Measurements from ENCODE around the gene ZFP91. TPM values are rescaled to one million over a fixed set of nuclear protein-coding genes. Genes with fewer than 3 reads are reported as not detected.
"Not testable (repeated sequence)": the region's sequence is repeated elsewhere in the genome, so short reads cannot be mapped to it uniquely, and the experiment has no call there.

ZFP91 gene
- total RNA-seq, 2 donors from 2014 or later = 45.8 to 58.8 TPM

DNA sequence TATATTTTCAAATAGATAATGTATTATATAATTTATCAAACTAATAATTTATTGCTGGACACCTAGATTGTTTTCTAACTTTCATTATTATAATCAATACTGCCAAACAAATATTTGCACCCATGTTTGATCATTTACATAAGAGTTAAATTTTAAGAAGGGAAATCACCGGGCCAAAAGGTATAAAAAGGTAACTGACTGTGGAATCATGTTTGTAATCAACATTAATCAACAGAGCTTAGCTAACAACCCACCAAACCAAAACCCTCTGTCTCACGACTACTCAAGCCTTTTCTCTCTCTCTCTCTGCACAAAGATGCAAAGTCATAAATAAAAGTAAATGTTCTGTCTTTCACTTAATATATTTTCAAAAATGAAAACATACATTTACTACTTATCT is 18.0 kb upstream of the ZFP91 start:
- ATAC-seq (ENCODE audit: insufficient number of reproducible peaks, low FRiP score, low read depth) (no peak), DNase-seq (ENCODE audit: low spot score) (no peak)
- Histone ChIP-seq H3K9me3 (no peaks in the 10 kb centered on the region), H3K36me3 (no peaks in the 10 kb centered on the region), H3K27ac (peak overlapping the region; percentile 90 to 96), H3K27me3 (replicated peaks; ENCODE audit: insufficient read depth) (no peaks in the 10 kb centered on the region), H3K4me3 (peak overlapping the region; percentile 29), H3K4me1 (ENCODE audit: control insufficient read depth in 1 of 2, low read depth in 2 of 2) (peaks cover 45 to 51% of the 10 kb centered on the region in 2 donors)
- TF ChIP-seq, protein P1, sequence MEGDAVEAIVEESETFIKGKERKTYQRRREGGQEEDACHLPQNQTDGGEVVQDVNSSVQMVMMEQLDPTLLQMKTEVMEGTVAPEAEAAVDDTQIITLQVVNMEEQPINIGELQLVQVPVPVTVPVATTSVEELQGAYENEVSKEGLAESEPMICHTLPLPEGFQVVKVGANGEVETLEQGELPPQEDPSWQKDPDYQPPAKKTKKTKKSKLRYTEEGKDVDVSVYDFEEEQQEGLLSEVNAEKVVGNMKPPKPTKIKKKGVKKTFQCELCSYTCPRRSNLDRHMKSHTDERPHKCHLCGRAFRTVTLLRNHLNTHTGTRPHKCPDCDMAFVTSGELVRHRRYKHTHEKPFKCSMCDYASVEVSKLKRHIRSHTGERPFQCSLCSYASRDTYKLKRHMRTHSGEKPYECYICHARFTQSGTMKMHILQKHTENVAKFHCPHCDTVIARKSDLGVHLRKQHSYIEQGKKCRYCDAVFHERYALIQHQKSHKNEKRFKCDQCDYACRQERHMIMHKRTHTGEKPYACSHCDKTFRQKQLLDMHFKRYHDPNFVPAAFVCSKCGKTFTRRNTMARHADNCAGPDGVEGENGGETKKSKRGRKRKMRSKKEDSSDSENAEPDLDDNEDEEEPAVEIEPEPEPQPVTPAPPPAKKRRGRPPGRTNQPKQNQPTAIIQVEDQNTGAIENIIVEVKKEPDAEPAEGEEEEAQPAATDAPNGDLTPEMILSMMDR (IDR thresholded peaks at IDR 0.05) = no peak

DNA sequence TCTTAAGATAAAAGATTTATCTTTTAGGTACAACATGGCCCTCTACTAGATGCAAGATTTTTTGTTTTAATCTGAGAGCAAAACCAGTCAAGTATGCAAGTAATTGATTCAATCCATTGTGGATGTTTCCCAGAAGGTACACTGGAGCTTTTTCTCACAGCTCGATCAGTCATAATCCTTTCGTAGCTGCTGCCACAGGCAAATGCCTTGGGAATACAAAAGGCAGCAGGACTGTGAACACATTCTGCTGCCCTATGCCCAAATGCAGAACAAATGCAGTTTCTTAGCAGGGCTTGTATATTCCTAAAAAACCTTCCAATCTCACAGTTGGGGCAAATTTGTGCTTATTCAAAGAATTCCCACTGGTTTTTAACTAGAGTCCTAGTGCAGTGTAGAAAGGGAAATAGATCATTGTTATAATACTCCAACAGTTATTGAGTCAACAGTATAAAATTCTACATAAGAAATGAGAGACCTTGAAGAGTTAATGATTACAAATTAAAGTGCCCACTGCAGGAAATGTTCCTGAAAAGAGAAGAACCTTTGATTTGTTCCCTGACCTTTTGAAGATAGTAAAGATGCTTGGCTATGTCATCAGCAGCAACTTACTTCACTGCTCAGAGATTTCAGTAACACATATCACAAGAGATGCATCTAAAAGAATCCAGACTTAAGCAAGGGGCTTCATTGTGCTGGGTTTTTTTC is 17.3 kb upstream of the ZFP91 start:
- peaks cover 46 to 49% of the 10 kb centered on the region in 2 donors for H3K4me1 ChIP-seq (ENCODE audit: control insufficient read depth in 1 of 2, low read depth in 2 of 2)
- no peaks in the 10 kb centered on the region for H3K9me3 ChIP-seq
- ATAC-seq (ENCODE audit: insufficient number of reproducible peaks, low FRiP score, low read depth) (no peak), DNase-seq (ENCODE audit: low spot score) (no peak)
- TF ChIP-seq, protein P1 (IDR thresholded peaks at IDR 0.05) = no peak
- H3K27ac ChIP-seq = peak overlapping the region; percentile 90 to 96
- peak overlapping the region; percentile 29 for H3K4me3 ChIP-seq
- no peaks in the 10 kb centered on the region for H3K27me3 ChIP-seq (replicated peaks; ENCODE audit: insufficient read depth)
- no peaks in the 10 kb centered on the region for H3K36me3 ChIP-seq

DNA sequence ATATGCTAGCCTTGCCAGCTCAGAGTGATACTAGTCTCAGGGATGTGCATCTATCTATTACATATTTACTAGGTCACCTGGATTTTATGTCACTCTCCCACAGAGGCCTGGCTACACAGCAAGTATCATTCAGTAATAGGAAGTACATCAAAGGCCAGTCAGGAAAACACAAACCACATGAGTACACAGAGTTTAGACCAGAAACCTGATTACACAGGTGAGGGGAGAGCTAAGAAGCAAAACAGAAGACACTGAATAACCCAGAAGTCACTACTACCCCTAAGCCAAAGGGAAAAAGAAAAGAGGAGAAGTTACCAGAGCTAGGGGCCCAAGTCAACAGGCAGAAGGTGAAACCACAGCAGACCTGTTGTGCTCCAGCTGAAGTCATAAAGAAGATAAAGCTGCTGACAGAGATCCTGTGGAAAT is 16.5 kb upstream of the ZFP91 start:
- Histone ChIP-seq H3K27ac (peak overlapping the region; percentile 90 to 96), H3K4me3 (no peak overlapping the region), H3K9me3 (no peaks in the 10 kb centered on the region), H3K27me3 (replicated peaks; ENCODE audit: insufficient read depth) (no peaks in the 10 kb centered on the region), H3K4me1 (ENCODE audit: control insufficient read depth in 1 of 2, low read depth in 2 of 2) (peaks cover 46 to 47% of the 10 kb centered on the region in 2 donors), H3K36me3 (no peaks in the 10 kb centered on the region)
- no peak for ATAC-seq (ENCODE audit: insufficient number of reproducible peaks, low FRiP score, low read depth)
- DNase-seq (ENCODE audit: low spot score) = no peak
- TF ChIP-seq, protein P1 (IDR thresholded peaks at IDR 0.05) = no peak

DNA sequence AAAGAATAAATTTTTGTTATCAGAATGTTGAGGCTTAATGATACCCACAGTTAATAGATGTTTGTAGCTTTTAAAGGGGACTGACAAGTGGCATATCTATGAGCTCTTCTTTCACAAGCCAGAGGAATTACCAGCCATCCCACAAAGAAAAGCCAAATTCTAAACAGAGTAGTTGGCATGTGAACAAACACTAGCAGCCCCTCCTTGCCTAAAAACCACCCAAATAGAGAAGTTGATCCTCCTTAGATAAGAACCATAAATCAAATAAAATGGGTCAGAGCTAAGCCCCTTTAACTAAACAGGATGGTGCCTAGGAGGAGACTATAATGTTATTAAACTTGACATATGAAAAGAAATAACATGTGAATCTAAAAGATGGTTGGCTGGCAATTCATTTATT is 14.6 kb upstream of the ZFP91 start:
- ATAC-seq (ENCODE audit: insufficient number of reproducible peaks, low FRiP score, low read depth) (no peak), DNase-seq (ENCODE audit: low spot score) (no peak)
- H3K27me3 ChIP-seq (replicated peaks; ENCODE audit: insufficient read depth) = no peaks in the 10 kb centered on the region
- no peaks in the 10 kb centered on the region for H3K9me3 ChIP-seq
- H3K4me1 ChIP-seq (ENCODE audit: control insufficient read depth in 1 of 2, low read depth in 2 of 2) = peaks cover 46 to 49% of the 10 kb centered on the region in 2 donors
- TF ChIP-seq, protein P1 (IDR thresholded peaks at IDR 0.05) = no peak
- H3K36me3 ChIP-seq = no peaks in the 10 kb centered on the region
- peak overlapping the region; percentile 90 to 96 for H3K27ac ChIP-seq
- no peak overlapping the region for H3K4me3 ChIP-seq

DNA sequence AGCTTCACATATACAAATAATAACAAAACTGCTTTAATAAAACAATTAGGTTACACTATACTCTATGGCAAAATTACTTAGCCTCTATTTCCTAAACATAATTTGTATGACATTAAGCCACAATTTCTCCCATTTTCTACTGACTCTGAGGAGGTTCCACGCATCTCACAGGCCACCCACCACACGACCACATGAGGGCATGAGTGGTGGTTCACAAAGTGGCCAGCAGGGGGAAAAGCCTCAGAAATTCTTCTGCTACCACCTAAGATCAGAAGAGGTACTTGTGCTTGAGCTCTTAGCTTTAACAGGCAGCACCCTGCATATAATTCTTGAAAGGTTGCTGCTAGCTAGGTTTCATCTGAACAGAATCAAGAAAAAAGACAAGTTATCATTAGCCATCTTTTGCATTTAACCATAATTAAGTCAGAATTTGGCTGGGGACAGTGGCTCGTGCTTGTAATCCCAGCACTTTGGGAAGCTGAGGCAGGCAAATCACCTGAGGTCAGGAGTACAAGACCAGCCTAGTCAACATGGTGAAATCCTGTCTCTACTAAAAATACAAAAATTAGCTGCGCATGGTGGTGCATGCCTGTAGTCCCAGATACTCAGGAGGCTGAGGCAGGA is 10.9 kb upstream of the ZFP91 start:
- no peak for ATAC-seq (ENCODE audit: insufficient number of reproducible peaks, low FRiP score, low read depth)
- TF ChIP-seq, protein P1 (IDR thresholded peaks at IDR 0.05) = peak; percentile 80

DNA sequence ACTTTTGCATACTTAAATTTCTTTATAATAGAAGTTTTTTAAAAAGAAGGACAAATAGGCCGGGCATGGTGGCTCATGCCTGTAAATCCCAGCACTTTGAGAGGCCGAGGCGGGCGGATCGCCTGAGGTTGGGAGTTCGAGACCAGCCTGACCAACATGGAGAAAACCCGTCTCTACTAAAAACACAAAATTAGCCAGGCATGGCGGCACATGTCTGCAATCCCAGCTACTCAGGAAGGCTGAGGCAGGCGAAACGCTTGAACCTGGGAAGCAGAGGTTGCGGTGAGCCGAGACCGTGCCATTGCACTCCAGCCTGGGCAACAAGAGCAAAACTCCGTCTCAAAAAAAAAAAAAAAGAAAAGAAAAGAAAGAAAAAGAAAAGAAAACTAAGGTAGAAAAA is 6.0 kb upstream of the ZFP91 start:
- Histone ChIP-seq H3K27ac (peak overlapping the region; percentile 100), H3K4me1 (ENCODE audit: control insufficient read depth in 1 of 2, low read depth in 2 of 2) (peaks cover 40 to 55% of the 10 kb centered on the region in 2 donors), H3K4me3 (peak overlapping the region; percentile 56)
- not testable (repeated sequence) for H3K27me3 ChIP-seq (replicated peaks; ENCODE audit: insufficient read depth); ATAC-seq (ENCODE audit: insufficient number of reproducible peaks, low FRiP score, low read depth); H3K36me3 ChIP-seq; DNase-seq (ENCODE audit: low spot score); H3K9me3 ChIP-seq

More for the DNA sequence above, 10.9 kb upstream of the ZFP91 start:
- no peaks in the 10 kb centered on the region for H3K36me3 ChIP-seq
- H3K4me1 ChIP-seq (ENCODE audit: control insufficient read depth in 1 of 2, low read depth in 2 of 2) = peaks cover 29 to 31% of the 10 kb centered on the region in 2 donors
- no peaks in the 10 kb centered on the region for H3K9me3 ChIP-seq
- H3K4me3 ChIP-seq = no peak overlapping the region
- no peak overlapping the region for H3K27ac ChIP-seq
- H3K27me3 ChIP-seq (replicated peaks; ENCODE audit: insufficient read depth) = no peaks in the 10 kb centered on the region
- DNase-seq (ENCODE audit: low spot score) = no peak
